Middle frontal gyrus (tissue), 1 donor: ENCODE measurements around the gene TRIM24.
"Not testable (repeated sequence)": the region's sequence is repeated elsewhere in the genome, so short reads cannot be mapped to it uniquely, and the experiment has no call there.

ENCODE experiments used
- DNase-seq: peaks from one replicate; pipeline ENCODE4 v3.0.0-alpha.2; 2015; ENCODE audit warnings: low spot score; ENCODE audit errors: extremely low spot score

Gene TRIM24

DNA sequence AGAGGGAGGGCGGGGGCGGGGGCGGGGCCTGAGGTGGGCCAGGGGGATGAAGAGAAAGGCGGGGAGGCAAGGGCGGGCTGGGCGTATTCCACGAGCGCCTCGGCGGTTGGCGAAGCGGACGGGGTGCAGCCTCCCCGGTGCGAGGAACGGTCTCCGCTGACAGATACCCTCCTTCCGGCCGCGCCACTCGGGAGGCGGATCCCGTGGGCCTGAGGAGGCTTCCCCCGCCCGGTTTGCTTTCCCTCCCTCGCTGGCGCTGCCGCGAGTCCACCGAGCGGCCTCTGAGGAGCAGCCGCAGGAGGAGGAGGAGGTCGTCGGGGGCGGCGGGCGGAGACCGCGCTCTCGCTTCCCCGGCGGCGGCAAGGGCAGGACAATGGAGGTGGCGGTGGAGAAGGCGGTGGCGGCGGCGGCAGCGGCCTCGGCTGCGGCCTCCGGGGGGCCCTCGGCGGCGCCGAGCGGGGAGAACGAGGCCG is at the start of gene TRIM24:
TSS of gene TRIM24 (plus strand) at position 84 of the 473 bp plus-strand sequence. CDS start at position 374, 290 bp downstream.
- DNase-seq = no peak

DNA sequence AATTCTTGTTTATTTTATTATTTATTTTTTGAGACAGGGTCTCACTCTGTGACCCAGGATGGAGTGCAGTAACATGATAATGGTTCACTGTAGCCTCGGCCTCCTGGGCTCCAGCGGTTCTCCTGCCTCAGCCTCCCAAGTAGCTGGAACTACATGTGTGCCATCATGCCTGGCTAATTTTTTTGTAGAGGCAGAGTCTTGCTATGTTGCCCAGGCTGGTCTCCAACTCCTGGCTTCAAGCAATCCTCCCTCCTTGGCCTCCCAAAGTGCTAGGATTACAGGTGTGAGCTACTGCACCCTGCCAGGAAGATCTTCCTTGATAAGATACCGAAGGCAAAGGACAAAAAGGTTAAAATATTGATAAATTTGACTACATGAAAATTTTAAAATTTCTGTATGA is 48.0 kb upstream of the TRIM24 start:
- DNase-seq = not testable (repeated sequence)

DNA sequence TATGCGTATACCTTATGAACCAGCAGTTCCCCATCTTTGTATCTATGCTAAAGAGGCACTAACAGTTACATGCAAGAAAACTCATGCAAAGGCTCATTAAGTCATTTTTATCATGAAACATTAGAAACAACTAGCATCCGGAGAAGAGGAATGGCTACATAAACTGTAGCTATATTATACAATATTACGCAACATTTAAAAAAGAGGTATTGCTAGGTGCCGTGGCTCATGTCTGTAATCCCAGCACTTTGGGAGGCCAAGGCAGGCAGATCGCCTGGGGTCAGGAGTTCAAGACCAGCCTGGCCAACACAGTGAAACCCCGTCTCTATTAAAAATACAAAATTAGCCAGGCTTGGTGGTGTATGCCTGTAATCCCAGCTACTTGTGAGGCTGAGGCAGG is 47.1 kb upstream of the TRIM24 start:
- not testable (repeated sequence) for DNase-seq

DNA sequence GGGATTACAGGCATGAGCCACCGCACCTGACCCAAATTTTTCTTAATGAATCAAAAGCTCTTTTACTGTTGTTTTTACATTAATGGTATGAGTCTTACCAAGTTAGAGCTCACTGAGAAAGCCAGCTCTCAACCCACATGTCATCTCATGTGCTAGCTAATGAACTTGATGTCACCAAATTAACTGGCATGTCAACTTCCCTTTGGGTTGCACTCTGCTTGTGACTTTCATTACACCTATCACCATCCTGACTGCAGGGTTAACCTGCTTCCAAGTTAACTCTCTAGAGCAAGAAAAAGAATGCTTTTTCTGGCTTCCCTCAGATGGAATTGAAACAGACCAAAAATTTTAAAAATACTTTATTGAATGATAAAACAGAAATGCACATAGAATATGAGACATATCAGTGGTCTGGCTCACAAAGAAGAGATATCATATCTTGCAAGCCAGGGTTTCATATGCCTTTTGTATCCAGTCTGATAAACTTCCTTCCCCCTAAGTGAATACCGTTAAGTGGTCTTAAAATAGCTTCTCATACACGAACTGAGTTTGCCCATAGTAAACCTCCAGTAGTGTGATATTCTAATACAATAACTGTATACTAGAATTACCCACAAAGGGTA is 42.9 kb upstream of the TRIM24 start:
- no peak for DNase-seq

DNA sequence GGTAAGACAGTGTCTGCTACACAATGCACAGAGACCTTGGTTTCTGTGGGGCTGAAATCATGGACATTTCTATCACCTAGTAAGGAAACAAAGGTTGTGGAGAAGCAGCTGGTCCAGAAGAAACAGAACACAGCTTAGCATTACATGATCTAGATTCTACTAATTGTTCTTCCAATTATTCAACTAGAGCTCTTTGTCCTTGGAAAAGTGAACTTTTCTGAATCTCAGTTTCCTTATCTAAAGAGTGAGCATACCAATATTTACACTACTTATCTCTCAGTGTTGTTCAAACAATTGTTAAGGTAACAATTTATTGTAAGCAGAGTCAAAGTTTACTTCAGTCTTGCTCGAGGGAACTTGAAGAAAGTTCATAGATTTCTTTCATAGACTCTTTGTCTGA is 42.3 kb upstream of the TRIM24 start:
- DNase-seq = no peak

DNA sequence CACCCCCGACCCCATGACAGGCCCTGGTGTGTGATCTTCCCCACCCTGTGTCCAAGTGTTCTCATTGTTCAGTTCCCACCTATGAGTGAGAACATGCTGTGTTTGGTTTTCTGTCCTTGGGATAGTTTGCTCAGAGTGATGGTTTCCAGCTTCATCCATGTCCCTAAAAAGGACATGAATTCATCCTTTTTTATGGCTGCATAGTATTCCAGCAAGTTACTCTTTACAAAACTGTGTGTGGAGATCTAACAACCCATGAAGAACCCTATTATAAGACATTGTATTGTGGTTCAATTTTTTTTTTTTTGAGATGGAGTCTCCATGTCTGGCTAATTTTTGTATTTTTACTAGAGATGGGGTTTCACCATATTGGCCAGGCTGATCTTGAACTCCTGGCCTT is 41.7 kb upstream of the TRIM24 start:
- not testable (repeated sequence) for DNase-seq

DNA sequence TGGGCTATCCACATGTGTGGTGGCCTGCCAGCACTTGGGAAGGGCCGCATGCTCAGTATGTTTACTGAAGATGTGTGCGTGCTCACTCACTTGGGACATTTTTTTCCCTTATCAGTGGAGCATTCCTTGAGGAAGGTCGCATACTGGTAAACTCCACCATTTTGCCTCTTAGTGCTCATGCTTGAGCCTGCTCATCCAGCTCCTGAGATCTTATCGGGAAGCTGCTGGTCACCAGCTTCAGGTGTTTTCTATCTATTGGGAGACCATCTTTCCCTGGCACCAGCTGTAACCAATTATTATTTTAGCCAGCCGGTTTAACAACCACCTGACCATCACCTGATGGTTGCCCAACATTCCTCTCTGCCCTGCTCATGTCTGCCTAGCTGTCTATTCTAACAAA is 35.0 kb upstream of the TRIM24 start:
- DNase-seq = no peak

DNA sequence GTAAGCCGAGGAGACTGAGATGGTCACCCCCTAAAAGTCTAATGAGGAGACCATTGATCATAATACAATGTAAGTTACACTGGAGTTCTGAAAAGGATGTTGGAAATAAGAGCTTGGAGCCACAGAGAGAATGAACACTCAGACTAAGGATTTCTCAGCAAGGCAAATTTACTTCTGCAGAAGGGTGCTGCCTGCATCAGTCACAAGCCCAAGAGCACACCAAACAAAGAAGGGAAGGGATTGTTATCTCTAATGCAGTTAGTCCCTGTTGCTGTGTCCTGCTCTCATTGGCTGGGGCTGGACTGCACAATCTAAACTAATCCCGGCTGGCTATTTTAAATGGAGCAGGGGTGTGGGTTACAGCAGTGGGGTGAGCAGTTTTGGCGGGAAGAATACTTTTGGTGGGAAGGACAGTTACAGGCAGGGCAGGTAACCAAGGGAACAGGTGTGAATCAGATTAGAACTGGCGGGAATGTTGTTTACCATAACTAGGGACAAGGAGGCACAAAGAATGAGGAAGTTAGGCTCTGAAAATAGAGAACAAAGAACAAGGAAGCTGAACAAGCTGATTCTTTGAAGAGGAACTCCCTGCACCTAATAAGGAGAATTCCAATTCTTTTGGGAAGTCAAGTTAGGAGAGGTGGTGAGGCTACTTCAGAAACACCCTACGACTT is 30.3 kb upstream of the TRIM24 start:
- no peak for DNase-seq

DNA sequence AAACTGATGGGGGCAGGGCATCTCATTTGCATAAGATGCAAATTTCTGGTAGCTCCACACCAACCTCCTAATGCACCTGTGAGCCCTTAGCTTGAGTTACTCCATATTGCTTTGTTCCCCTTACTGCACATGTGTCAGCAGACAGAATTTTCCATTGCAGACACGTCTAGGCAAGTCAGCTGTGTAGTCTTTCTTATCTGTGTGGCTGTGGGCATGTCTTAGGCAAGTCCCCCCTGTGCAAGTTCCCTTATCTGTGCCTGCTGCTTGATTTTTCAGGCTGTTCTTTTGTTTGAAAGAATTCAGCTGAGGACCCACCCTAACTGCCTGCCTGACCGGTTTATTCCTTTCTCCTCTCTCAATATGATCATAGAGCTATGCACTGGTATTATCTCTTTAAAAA is 28.5 kb upstream of the TRIM24 start:
- no peak for DNase-seq

DNA sequence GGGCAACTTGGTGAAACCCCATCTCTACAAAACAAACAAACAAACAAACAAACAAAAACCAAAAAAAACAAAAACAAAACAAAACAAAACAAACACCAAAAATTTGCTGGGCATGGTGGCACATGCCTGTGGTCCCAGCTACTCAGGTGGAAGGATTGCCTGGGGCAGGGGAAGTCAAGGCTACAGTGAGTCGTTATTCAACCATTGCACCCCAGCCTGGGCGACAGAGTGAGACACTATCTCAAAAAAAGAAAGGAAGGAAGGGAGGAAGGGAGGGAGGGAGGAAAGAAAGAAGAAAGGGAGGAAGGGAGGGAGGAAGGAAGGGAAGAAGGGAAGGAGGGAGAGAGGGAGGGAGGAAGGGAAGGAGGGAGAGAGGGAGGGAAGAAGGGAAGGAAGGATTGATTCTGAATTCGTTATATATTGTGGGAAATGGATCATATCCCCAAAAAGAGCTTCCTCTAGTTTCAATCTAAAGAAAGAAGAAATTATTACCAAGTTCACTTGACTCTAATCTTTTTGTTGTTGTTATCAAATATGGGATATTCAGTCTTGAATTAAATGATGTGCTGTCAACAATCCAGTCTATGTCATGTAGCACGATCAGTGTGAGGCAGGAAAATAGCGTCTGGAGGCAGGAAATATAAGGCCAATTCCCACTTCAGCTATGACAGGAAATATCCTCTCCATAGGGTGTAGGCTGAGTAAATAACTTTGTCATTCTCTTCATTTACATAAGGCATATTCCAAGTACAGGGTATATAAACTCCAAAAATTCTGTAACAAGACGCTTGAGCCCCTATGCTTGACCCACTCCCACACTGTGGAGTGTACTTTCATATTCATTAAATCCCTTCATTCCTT is 26.2 kb upstream of the TRIM24 start:
- DNase-seq = no peak

DNA sequence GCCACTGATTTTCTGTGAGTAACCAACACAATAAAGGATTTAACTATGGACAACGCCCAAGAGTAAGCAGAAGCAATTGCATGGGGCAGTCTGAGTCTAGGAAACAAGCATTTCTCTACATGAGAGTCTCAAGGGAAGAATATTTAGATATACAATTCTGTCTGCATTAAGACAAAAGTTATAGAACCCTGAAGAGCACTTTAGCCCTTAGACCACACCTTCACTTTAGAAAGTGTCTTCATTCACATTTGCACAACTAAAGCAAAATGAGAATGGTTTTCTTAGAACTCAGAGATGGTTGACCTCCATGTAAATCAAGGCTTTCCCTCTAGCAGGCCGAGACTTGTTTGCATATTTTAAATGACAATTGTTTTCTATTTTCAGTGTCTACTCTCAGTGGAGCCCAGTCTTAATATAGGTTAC is 25.5 kb upstream of the TRIM24 start:
- no peak for DNase-seq

DNA sequence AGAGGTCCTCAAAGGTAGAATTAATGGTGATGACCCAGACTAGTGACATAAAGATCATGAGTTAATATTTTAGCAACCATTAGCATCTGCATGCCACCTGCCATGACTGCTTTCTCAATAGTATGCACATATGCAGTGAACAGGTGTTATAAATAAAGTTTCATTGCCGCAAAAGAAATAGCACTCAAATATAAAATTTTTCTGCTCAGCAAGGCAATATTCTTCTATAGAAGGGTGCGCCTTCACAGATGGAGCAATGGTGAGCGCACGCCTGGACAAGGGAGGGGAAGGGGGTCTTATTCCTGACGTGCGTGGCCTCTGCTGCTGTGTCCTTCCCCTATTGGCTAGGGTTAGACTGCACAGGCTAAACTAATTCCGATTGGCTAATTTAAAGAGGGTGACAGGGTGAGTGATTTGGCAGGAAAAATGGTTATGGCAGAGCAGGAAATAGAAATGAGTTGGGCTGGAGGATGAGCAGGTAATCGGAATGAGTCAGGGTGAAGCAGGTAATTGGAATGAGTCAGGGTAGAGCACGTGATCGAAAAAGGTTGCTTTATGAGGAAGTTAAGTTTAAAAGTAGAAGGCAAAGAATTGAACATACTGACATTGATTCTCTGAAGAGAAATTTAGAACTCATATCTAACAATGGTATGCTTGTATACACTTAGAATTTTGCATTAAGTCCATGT is 24.7 kb upstream of the TRIM24 start:
- no peak for DNase-seq

DNA sequence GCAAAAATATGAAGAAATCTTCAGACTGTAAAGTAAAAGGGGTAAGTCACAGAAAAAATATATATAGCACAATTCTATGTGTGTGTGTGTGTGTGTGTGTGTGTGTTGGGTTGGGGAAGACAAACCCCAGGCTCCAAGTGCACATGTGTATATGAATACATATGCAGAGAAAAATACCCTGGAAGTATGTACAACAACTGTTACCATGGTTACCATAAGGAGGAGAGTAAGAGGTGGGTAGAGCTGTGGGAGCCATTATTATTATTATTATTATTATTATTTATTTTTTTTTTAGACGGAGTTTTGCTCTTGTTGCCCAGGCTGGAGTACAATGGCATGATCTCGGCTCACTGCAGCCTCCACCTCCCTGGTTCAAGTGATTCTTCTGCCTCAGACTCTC is 23.7 kb upstream of the TRIM24 start:
- DNase-seq = no peak

DNA sequence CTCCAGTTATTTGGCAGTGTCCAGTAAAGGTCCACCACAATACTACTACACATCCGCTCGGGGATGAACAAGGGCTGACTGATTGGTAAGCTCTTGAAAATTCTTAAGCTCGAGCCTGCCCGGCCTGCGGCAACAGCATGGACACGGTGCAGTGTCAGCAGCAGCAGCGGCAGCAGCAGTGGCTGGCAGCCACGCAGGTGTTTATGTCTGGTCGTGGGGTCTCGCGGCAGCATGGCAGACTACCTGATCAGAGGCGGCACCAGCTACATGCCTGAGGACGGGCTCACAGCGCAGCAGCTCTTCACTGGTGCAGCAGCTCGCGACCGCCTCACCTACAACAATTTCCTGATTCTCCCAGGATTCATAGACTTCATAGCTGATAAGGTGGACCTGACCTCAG is 19.6 kb upstream of the TRIM24 start:
- DNase-seq = no peak

DNA sequence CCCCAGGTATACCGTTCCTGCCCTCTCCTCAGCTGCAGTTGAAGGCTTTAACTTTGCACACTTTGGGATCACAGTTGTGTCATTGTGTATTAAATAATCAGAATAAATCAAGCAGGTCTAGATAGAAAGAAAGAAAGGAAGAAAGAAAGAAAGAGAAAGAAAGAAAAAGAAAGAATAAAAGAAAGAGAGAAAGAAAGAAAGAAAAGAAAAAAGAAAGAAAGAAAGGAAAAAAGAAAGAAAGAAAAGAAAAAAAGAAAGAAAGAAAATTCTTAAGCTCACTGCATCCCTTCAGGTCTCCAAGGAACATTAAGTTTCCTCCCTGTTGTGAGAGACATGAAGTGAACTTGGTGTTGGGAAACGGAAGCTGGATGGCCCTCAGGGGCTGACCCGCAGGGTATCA is 17.2 kb upstream of the TRIM24 start:
- no peak for DNase-seq

DNA sequence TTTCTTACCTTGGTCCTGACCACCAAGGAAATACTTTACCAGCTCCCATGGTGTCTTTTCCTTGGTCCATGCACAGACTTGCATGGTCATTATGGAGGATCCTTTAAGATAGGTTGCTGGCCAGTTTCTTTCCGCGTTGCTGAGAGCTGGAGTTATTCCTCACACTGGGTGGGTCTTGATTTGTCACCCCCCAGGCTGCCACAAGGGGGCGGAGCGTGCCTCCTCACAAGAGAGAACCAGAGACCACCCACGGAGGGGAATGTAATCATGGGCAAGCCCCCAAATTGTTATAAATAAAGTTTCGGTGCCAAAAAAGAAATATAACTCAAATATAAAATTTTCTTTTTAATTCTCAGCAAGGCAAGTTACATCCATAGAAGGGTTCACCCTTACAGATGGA is 10.5 kb upstream of the TRIM24 start:
- no peak for DNase-seq

DNA sequence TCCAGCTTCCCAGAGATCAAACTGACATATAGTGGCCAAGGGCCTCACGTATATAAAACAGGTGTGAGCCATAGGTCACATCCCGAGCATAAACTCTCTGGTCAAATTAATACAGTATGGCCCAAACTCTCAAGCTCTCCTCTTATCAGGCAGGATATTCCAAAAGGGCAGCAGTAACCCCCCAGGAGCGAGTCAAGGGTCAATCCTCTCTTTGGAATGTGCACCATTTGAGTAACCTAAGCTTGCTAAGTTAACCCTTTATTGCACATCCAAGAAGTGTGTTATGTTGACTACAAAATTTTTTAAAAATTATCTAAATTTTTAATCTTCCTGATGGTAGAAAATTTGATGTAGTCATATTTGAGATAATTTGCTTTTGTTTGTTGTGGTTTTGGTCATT is 4.5 kb upstream of the TRIM24 start:
- DNase-seq = no peak

DNA sequence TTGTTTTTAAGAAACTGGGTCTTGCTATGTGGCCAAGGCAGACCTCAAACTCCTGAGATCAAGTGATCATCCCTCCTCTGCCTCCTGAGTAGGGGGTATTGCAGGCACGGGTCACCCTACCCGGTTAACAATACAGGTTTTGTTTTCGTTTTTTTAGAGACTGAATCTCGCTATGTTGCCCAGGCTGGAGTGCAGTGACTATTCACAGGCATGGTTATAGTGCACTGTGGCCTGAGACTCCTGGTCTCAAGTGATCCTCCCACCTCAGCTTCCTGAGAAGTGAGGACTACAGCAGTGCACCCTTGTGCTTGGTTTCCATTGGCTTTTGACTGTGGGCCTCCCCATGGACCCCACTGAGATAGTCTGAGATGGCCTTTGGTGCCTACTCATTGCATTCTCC is 3.8 kb upstream of the TRIM24 start:
- DNase-seq = no peak

DNA sequence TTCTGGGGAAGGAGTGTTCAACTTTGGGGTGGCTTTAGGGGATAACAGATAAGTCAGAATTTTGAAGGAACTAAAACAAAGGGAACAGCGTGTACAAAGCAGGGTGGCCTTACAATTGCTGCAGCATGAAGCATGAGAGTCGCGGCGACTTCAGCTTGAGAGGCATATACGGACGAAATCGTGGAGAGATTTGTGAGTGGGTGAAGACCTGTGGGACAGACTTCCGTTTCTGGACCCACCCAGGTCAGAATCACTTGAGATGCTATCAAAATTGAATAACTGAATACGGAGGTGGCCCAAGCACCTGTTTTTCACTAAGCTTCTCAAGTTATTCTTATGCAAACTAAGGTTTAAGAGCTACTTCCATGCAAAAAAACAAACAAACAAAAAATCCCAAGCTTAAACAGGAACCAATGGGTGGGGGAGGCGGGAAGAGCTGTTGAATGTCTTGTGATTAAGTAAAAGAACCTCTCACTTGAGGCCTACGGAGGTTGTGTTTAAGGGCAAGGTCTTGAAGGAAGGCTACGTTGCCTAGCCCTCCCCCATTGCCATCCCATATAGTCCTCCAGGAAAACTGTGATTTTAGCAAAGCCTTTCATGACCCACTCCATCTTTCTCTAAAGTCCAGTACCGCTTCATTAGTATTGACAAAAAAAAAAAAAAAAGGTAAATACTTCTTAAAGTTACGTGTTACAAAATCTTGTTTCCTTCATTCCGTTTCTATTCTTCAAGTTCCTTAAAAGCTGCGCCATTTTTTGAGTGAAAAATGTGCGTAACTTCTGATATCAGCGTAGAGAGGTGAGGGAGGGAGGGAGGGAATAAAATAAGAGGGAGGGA is 1.3 kb upstream of the TRIM24 start:
- no peak for DNase-seq

DNA sequence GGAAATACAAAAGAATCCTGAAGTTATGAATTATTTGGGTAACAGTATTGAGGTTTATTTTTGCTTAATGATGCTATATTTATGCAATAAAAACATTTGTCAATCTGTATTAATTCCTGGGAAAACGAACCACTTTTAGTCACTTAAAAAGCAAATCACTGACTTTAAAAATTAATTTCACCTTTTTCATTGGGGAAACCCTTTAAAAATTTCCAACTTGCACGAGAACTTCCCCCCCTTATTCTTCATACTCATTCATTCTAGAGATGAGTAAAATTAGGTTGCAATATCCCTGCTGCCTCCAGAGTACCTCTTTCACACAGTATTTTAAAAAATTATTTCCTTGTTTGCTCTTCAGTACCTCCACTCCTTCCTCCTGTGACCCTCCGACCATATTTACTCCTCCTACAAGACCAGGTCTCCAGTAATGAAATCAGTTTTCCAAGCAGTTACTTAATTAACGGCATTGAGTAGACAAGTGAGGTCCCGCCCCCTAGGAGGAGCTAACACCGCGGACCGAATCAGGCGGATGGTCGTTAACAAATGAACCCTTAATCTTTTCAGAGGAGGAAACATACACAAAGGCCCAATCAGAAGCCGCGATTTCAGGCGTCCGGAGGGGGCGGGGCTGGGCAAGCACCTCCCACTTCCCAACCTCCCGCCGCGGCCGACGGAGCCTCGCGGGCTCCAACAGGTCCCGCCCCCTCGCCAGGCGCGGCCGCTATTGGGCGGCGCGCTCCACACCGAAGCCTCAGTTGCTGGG is 465 bp upstream of the TRIM24 start:
- DNase-seq = peak; percentile 98
